OCI-M1 (cell line): ENCODE results near the gene APOL4.
A peak's percentile ranks its signal among the peaks of the same experiment; 100 is the strongest.
"Not testable (repeated sequence)": the region's sequence is repeated elsewhere in the genome, so short reads cannot be mapped to it uniquely, and the experiment has no call there.

Source experiments
- DNase-seq: peaks from one replicate; lab custom pipeline; 2025; lab: John Stamatoyannopoulos, UW

The APOL4 gene, protein sequence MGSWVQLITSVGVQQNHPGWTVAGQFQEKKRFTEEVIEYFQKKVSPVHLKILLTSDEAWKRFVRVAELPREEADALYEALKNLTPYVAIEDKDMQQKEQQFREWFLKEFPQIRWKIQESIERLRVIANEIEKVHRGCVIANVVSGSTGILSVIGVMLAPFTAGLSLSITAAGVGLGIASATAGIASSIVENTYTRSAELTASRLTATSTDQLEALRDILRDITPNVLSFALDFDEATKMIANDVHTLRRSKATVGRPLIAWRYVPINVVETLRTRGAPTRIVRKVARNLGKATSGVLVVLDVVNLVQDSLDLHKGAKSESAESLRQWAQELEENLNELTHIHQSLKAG

DNA sequence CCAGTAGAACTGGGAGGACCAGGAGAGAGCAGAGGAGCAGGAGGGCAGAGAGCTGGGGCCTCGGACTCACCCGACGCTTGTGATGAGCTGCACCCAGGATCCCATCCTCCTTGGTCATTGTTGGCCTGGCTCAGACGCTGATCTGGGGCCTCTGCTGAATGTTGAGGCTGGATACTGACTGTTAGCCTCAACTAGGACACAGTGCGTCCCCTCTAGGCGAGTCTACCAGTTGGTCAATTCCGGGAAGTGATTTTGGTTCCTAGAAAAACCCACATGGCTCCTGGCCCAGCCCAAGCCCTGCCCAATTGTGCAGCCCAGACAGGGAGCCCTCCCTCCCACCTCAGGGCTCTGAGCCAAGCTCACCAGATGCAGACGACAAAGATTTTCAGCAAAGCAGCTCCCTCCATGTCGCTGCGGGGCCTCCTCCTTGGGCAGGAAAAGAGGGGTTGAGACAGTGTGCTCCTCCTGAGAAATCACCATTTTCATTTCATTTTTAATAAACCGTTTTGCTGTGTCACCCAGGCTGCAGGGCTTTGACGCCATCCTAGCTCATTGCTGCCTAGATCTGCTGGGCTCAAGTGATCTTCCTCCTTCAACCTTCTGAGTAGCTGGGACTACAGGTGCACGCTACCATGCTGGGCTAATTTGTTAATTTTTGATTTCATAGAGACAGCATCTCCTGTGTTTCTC lies at the start of gene APOL4:
Gene APOL4 (minus strand): TSS at position 180 of the 690 bp plus-strand sequence. CDS start 75 bp downstream, at position 105.
- DNase-seq = peak; percentile 98

DNA sequence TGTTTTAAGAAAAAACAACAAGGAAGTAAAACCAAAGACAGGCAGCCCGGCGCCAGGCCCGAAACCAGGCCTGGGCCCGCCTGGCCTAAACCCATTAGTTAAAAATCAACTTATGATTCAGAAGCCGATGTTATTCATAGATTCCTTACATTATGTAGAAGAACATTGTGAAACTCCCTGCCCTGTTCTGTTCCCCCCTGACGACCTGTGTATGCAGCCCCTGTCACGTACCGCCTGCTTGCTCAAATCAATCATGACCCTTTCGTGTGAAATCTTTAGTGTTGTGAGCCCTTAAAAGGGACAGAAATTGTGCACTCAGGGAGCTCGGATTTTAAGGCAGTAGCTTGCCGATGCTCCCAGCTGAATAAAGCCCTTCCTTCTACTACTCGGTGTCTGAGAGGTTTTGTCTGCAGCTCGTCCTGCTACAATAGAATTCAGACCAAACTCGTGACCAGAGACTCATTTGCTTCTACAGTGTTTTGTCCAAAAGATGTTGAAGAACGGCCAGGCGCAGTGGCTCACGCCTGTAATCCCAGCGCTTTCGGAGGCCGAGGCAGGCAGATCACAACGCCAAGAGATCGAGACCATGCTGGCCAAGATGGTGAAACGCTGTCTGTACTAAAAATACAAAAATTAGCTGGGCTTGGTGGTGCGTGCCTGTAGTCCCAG lies 48.8 kb upstream of the APOL4 start:
- DNase-seq = not testable (repeated sequence)

DNA sequence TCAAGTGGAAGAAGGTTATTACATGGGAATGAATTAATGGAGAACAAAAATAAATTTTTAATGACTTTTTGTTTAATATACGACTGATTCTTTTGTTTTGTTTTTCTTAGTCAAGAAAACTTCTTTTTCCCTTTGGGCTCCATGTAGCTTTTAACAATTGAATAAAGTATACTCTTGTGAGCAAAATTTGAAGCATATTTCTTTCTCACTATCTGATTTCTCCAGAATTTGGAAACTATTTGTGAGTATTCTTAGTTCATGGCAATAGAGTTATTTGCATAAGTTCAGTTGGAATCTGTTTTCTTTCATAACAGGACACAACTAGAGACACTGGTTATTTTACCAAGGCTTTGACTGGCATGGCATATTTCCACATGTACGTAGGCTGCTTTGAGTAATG lies 47.6 kb upstream of the APOL4 start:
- peak; percentile 46 for DNase-seq

DNA sequence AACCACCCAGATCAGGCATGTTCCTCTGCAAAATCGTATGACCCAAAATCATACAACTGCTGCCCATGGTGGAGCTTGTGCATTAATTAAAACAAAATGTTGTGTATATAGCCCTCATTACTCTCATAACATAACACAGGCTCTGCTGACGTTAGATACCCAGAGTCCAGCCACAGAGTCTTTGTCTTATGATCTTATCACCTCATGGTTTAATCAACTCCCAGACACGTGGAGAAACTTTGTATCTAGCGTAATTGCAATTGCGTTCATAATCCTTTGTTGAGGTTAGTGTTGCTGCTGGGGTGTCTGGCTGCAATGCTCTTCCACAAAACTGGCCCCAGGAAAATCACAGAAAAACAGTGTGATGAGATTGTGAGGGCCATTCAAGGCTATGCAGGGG lies 46.3 kb upstream of the APOL4 start:
- DNase-seq = peak; percentile 46

DNA sequence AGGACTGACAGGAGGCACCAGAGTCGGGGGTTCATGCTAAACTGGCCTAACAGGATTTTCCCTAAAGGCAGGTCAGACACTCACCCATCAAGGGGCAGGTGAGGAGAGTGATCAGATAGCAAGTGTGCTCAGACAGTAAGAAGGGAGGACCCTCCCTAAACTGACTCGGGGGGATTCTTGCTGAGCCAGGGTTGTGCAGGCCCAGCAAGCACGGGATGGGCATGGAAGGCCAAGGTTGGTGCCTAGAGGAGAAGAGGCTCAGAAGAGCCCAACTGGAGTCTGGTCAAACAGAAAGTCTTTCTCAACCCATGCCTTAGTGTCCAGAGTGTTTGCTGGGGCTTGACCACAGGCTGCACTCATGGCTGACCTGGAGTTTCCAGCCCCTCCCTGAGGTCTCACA lies 45.1 kb upstream of the APOL4 start:
- DNase-seq = no peak

DNA sequence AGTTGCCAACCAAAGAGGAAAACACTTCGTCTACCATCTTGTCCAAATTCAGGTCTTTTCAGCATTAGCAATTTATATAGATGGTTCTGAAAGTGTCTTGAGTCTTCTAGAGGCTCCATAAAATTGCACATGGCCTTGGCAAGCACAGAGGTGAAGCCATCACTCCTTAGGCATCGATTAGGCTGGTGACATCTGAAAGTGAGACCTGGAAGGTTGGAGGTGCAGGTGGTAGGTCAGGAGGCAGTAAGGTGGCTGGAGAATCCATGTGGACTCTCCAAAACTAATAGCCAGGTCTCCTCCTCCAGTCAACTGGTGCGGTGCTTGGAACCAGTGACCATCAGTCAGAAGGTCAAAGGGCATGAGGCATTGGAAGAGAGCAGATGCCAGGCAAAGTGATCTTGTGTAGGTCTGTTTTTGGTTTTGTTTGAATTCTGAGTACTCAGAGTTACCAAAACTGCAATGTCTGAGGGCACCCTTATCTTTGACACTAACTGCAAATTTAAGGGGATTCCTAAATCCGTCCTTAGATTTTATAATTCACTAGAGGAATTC lies 44.3 kb upstream of the APOL4 start:
- no peak for DNase-seq

DNA sequence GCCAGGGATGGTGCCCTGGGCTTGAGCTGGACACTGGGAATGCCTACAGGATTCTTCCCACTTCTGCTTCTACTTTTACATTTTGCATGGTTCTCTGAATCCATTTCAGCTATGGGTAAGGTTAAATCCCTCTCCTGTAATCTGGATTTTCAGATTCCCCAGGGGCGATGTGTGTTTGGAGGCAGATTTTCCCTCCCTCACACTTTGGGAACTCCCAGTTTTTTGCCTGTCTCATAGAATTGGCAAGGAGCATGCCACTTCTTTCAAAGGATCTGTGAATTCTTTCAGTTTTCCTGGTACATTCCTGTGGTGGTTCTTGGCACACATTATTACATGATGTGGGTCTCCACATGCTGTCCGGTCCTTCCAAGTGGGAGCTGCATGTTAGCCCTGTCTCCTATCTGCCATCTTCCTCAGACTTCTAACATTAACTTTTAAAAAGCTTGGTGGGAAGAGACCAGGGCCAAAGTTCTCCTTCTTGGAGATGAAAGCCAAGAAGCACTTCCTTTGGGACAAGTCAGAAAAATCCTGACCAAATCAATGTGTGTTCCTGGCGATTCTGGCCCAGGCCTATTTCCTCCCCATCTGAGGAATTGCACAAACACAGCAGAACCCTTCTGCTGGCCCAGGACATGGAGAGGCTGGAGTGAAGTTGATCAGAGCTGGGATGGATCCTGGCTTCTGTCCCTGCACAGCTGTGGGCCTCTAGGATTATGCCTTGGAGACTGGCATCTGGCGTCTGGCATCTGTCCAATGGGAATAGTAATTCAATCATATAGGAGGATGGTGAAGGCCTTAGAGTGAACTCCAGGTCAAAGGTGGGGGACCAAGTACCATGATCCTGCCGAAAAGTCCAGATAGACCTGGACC lies 43.1 kb upstream of the APOL4 start:
- no peak for DNase-seq

DNA sequence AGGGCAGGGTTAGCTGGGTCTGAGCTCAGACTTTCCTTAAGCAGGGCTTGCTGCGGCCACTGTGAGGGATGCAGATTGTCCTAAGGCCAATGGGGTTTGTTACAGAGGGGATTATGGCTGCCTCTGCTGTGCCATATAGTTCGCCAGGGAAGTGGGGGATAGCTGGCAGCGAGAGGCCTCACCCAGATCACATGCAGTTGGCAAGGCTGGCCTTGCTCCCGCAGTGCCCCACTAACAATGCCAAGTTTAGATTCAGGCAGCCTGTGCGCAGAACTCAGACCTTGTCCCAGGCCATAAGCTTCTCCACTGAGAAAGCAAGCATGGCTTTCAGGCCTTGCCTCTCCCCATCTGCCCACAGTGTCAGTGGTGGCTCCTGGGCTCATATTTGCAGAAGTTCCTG lies 42.4 kb upstream of the APOL4 start:
- DNase-seq = no peak

DNA sequence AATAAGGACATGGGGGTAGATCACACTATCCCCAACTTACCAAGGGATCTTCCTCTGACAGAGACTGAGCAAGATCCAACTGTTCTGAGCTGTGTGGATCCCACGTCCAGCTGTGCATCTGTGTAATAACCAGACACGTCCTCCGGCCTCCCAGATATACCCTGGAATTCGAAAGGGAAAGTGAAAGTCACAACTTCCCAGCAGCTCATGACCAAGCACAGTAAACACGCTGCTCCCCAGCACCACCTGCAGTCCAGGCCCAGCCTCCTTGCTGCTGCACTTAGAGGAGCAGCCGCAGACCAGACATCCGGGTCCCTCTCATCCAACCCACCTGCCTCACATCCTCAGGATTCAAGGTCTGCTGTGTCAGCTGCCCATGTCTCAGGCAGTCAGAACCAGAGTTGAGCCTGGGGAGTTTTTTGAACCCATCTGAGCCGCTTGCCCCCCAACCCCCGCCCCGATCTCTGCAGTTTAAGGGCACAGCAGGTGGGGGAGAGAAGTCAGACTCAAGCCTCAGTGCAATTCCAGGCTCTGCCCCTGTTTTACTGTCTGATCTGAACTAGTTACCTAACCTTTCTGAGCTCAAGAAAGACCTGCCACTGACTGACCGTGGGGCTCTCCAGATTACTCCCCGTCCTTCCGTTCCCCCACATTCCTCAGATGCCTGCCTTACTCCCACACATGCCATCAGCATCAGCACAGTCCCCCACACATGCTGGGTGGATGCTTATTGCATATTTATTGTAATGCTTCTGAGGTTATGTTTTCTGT lies 38.0 kb upstream of the APOL4 start, which contains the start of gene APOL2:
Gene APOL2 (minus strand): TSS at position 127 of the 771 bp plus-strand sequence. CDS start 6,365 bp downstream, outside the sequence.
- peak; percentile 97 for DNase-seq

DNA sequence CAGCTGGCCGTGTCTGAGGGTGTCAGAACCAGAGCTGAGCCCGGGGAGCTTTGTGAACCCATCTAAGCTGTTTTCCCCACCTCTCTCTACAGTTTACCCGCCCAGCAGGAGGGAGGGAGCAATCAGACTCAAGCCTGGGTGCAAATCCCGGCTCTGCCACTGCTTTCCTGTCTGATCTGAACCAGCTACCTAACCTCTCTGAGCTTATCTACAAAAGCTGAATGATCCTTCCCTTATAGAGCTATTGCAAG lies 37.5 kb upstream of the APOL4 start:
- no peak for DNase-seq

DNA sequence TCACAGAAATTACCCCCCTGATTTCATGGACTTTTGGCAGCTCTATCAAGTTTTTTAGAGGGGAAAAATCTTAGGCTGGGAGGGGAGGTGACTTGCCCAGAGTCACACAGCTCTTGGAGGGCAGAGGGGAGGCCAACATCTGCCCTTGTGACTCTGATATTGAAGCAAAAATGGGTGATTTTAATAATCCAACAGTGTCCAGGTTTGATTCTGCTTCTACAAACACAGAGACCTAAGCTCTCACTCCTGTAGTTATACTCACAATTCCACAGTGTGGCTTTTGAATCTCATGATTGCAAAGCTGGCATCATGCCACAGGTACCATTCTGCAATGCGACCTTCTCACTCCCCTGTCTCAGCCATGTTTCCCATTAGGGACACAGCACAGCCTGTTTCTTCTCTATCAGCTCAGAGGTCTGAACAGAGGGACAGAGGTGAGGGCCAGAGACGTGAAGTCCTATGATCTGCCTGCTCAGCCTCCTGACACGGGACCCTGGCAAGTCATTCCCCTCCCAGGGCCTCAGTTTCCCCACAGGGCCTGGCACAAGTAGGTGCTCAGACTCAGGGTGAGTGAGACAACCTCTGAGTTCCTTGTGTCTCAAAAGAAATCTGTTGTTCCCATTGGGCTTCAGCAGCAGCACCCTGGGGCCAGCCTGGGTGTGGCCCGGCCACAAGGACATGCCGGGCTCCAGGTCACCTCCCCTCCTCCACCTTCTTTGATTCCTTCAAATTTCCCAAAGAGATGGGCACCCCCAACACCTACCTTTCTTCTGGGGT lies 37.0 kb upstream of the APOL4 start:
- DNase-seq = peak; percentile 69

DNA sequence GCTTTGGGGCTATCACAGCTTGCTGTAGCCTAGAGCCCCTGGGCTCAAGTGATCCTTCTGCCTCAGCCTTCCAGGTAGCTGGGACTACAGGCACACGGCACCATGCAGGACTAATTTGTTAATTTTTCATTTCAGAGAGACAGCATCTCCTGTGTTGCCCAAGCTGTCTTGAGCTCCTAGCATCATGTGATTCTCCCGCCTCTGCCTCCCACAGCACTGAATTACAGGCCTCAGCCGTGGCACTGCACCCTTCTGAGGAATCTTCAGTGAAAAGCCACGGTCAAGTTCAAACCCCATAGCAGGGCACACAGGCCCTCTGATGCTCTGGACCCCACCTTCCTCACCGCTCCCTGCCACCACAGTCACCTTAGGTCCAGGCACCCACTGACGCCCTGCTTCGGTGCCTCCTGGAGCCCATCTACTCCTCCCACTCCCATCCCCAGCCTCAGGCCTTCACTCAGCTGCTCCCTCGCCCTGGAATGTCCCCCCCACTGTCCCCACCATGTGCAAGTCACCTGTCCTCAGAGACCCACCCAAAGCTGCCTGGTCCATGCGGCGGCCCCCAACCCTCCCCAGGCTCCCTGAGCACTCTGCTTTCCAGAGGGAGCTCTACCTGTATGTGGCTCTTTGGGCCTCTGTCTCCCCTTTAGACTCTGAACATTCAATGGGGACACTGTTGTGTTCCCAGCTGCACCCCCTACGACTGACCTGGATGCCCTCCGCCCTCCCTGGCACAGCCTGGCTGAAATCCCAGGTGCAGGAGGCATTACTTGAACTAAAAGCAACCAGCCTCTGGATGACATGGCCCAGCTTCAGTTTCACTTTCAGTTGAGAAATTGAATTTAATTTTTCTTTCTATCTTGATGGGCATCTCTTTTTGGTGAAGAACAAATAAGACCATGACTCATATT lies 36.1 kb upstream of the APOL4 start:
- DNase-seq = peak; percentile 85

DNA sequence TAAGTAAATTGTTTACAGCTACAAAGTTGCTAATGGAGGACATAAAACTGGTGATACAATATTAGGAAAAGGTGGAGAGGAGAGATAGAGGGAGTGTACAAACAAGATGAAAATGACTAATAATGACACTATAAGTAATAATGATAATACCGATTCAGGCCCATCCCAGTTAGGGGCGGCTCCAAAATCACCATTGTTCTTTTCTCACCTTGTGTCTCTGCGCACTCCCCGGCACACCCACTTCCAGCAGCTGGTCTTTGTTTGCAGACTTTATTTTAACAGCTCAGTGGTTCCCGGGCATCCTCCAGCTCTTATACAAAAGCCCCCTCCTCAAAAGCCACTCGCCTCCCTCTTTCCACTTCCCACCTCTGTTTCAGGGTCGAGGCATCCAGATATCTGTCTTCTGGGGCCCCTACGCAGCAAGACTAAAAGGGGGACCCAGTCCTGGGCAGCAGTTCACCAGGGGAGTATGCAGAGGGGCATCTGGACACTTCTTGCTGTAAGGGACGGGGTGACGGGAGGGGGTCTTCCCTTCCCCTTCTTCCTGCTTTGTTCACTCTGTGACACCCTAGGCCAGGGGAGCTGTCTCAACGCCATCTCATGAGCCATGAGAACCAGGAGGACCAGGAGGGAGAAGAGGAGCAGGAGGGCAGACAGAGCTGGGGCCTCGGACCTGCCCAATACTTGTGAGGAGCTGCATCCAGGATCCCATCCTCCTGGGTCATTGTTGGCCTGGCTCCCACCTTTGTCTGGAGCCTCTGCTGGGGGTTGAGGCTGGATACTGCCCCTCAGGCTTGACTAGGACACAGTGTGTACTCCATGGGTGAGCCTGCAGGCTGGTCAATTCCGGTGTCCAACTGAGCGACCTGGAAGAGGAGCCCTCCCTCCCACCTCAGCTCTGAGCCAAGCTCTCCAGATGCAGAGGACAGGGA lies 35.0 kb upstream of the APOL4 start:
- DNase-seq = no peak

DNA sequence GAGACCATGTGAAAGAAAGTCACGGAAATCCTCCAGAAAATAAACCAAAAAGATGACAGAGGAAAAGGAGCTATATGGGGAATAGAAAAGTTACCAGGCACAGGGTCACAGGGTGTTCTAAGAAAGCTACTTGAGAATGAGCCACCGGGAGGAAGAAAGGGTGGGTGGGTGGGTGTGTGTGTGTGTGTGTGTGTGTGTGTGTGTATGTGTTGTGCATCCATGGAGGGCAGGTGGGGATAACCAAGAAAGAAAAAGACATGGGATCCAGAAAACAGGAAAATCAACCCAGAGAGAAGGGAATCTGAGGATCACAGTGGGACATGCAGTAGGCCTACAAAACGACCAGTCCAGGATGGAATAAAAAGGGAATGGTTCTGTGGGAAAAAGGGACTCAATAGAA lies 34.0 kb upstream of the APOL4 start:
- no peak for DNase-seq

DNA sequence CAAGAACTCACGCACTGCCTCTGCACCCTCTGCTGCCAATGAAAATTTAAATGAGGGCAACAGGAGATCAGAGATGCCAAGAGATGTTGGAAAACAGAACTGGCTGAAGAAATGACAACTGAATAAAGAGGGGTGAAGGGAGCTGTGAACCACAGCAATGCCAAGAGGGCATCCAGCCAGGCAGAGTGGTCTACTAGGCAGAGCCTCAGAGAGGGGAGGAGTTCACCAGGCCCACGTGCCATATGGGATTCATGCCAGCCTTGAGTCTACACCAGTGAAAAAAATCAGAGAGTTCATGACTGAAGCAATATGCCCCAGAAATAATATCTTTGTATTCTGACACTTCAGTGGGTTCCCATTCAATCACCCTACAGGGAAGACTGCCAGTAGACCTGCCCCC lies 33.3 kb upstream of the APOL4 start:
- no peak for DNase-seq

DNA sequence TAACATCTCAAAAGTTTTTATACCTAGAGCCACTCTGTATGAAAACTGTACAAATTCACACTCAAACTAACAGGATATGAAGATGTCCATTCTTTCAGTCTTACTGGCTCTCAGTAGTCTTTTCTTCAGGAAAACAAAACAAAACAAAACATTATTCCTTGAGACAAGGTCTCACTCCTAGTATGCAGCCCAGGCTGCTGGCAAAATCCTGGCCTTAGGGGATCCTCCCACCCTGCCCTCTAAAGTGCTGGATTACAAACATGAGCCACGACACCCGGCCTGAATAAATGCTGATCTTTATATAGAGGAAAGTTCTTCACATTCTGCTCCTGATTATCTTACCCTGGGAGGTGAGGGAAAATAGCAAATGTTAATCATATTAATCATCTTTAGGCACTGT lies 32.6 kb upstream of the APOL4 start:
- DNase-seq = no peak

DNA sequence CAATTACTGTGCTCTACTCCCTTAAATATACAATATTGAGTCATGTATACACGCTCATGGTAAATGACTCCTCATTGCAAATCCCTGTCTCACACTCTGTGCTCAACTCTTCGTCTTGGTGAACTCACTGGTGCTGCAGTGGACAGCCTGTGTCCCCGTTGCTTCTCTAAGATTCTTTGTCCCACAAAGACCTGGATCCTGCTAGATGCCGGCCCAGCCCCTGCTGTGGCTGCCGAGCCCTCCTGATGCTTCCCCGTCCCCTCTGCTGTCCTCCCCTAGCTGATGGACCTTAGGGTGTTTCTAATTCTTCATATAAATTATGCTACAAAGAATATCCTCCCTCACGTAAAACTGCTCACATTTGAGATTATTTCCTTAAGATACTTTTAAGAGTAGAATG lies 32.2 kb upstream of the APOL4 start:
- DNase-seq = no peak

DNA sequence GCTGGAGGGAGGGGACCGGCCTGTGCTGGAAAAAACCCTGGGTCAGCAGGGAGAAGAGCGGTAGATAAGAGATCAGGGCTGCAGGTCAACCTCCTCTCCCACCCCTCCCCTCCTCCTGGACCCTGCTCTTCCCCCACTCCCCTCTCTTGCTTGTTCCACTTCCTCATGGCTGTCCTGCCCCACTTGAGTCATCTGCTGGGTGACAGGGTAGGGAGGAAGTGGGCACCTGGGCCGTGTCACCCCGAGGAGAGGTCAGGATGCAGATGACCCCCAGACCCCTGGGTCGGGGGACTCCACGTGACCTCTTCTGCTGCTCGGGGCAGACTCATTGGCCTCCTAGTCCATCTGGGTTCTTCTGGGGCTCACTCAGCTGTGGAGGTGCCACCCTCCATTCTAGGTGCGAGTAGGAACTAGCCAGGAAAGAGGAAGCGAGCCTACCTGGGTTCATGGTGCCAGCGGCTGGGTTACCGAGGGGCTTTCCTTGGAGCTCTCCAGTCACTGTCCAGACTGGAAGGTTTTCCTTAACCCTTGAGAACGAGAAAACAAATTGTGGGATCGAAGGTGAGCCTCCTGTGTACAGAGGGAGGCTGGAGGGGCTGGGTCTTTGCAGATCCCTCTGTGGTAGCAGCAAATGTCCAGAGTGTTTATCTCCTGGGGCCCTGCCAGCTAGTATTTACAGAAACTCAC lies 31.2 kb upstream of the APOL4 start:
- DNase-seq = no peak
